ENCODE measurements around the gene TMC6. TPM values are rescaled to one million over a fixed set of nuclear protein-coding genes. Genes with fewer than 3 reads are reported as not detected.

Gene TMC6
- total RNA-seq, 4 donors from 2014 or later = 14.4 to 21.4 (median 18.5) TPM

- intact Hi-C loops (cut with DNase I) = no loop called here
- no peak for TF ChIP-seq POLR2A (IDR thresholded peaks at IDR 0.05; ENCODE audit: low read depth)
- TF ChIP-seq EP300 (IDR thresholded peaks at IDR 0.05) = no peak
- TF ChIP-seq POLR2AphosphoS5 (IDR thresholded peaks at IDR 0.05) = no peak
- no peak for TF ChIP-seq CTCF (IDR thresholded peaks at IDR 0.05)
Observed at GRCh38 chr17:78063489-78063888, 65.1 kb downstream of the TMC6 start.

GRCh38 chr17:78062596-78062995, 66.0 kb downstream of the TMC6 start:
- no peak for DNase-seq (ENCODE audit: extremely low spot score)
- H3K9me3 ChIP-seq = no peaks in the 10 kb centered on the region
- 89% methylated on average over 2 of the region's 2 CpGs for WGBS
- H3K4me1 ChIP-seq = peaks cover 15 to 33% (median 26%) of the 10 kb centered on the region in 4 donors
- H3K36me3 ChIP-seq = peaks cover 1 to 19% (median 16%) of the 10 kb centered on the region in 4 donors
- no peak for TF ChIP-seq POLR2AphosphoS5 (IDR thresholded peaks at IDR 0.05)
- TF ChIP-seq CTCF (IDR thresholded peaks at IDR 0.05) = no peak
- TF ChIP-seq POLR2A (IDR thresholded peaks at IDR 0.05; ENCODE audit: low read depth) = no peak
- TF ChIP-seq EP300 (IDR thresholded peaks at IDR 0.05) = no peak
- H3K27ac ChIP-seq (replicated peaks in 1 of 4) = no peak overlapping the region
- intact Hi-C loops (cut with DNase I) = no loop called here
- H3K4me3 ChIP-seq = no peak overlapping the region
- no peaks in the 10 kb centered on the region for H3K27me3 ChIP-seq

More at GRCh38 chr17:78063489-78063888, 65.1 kb downstream of the TMC6 start:
- DNase-seq (ENCODE audit: extremely low spot score) = no peak
- H3K27ac ChIP-seq (replicated peaks in 1 of 4) = no peak overlapping the region
- peaks cover 10 to 28% (median 24%) of the 10 kb centered on the region in 4 donors for H3K36me3 ChIP-seq
- H3K4me3 ChIP-seq = no peak overlapping the region
- no peaks in the 10 kb centered on the region for H3K27me3 ChIP-seq
- H3K4me1 ChIP-seq = peaks cover 6 to 25% (median 17%) of the 10 kb centered on the region in 4 donors
- H3K9me3 ChIP-seq = no peaks in the 10 kb centered on the region

Small RNAs within 50 kb of the gene (small RNA-seq; reads per million reads assigned to genes)
- 0 reads per million in 3 donors for gene RNU6-625P

Other genes with a start within 250 kb of the TMC6 start
- gene TNRC6C, start 170.1 kb downstream of the TMC6 start, total RNA-seq = 10 to 100 TPM; 21.4 to 31.6 (median 29.0) TPM
- 1 to 10 TPM; 1.3 to 5.3 (median 2.3) TPM for gene TMC8, start 2.0 kb upstream of the TMC6 start, total RNA-seq
- gene C17orf99, start 17.6 kb upstream of the TMC6 start, total RNA-seq = not detected
- 100 to 1,000 TPM in 2 of 4 donors, 10 to 100 TPM in 2; 63.1 to 164 (median 124) TPM for gene SYNGR2, start 39.8 kb upstream of the TMC6 start, total RNA-seq
- 10 to 100 TPM in 2 of 4 donors, 1 to 10 TPM in 2; 7.9 to 22.1 (median 14.5) TPM for gene TK1, start 58.3 kb upstream of the TMC6 start, total RNA-seq
- gene AFMID, start 58.6 kb upstream of the TMC6 start, total RNA-seq = 10 to 100 TPM; 15.7 to 44.3 (median 25.4) TPM
- gene BIRC5, start 85.5 kb upstream of the TMC6 start, total RNA-seq = 1 to 10 TPM in 1 of 4 donors, under 1 TPM in 2, not detected in 1; under 0.01 to 2.0 (median 0.13) TPM
- gene TMEM235, start 102.9 kb upstream of the TMC6 start, total RNA-seq = not detected
- 1,000 to 10,000 TPM in 1 of 4 donors, 10 to 100 TPM in 3; 12.5 to 1,139 (median 39.3) TPM for gene SOCS3, start 231.3 kb upstream of the TMC6 start, total RNA-seq
- gene PGS1, start 249.9 kb upstream of the TMC6 start, total RNA-seq = 10 to 100 TPM; 30.7 to 45.9 (median 35.6) TPM

Data from esophagus muscularis mucosa (tissue), 4 donors.